H1 (cell line): ENCODE measurements around the gene RAD51B.

ENCODE experiments used
- ASH2L ChIP-seq: fragments of 200-600, 300-600 bp; sonication (generic); IDR thresholded peaks from one replicate; pipeline ENCODE4 v1.7.1; 2017; ENCODE audit warnings: low read length
- CEBPB ChIP-seq: IDR thresholded peaks from 2 replicates; pipeline ENCODE4 v1.6.1; 2012; ENCODE audit warnings: low read depth, low read length
- POLR2A ChIP-seq, 2 experiments: IDR thresholded peaks; 1 replicate in 1 of 2; 2 replicates in 1 of 2; pipeline ENCODE4 v1.6.1; 2011; ENCODE audit warnings: low read depth in 2 of 2, low read length in 2 of 2, mild to moderate bottlenecking in 2 of 2; ENCODE audit errors: control extremely low read depth in 1 of 2
- YY1 ChIP-seq: IDR thresholded peaks from 2 replicates; pipeline ENCODE4 v1.6.1; 2011; ENCODE audit warnings: low read depth, mild to moderate bottlenecking, low read length

- no peak for TF ChIP-seq YY1
- no peak for TF ChIP-seq CEBPB
- TF ChIP-seq ASH2L: no peak
- TF ChIP-seq POLR2A (IDR thresholded peaks at IDR 0.05; ENCODE audit: control extremely low read depth in 1 of 2, low read depth in 2 of 2, low read length in 2 of 2): no peak
Measured at GRCh38 chr14:68665792-68666204, 846.2 kb downstream of the RAD51B start.
